GM23338 (cell line): ENCODE data around the gene CNTNAP5.

Experiments
- CREB1 ChIP-seq: fragments of 250-450 bp; sonication (Bioruptor Pico); IDR thresholded peaks from 2 replicates; pipeline ENCODE4 v1.5.0; 2020; ENCODE audit warnings: low read depth, mild to moderate bottlenecking, moderate library complexity
- CTCF ChIP-seq, 2 experiments: fragments of 200-600 bp in 1 of 2; sonication (generic) in 1 of 2; conservative IDR thresholded peaks; 2 replicates each; pipeline versions ENCODE4 v1.5.1 to v1.6.1; 2016 to 2017; ENCODE audit warnings: antibody characterized with exemption in 2 of 2, low read depth in 2 of 2, mild to moderate bottlenecking in 2 of 2, moderate library complexity in 1 of 2
- EZH2 ChIP-seq: fragments of 200-600 bp; sonication (generic); IDR thresholded peaks from one replicate; pipeline ENCODE4 v1.8.0; 2017; ENCODE audit warnings: antibody characterized with exemption, mild to moderate bottlenecking, low read depth; ENCODE audit not compliant: unreplicated experiment
- EZH2phosphoT487 ChIP-seq: fragments of 200-600 bp; sonication (generic); IDR thresholded peaks from one replicate; pipeline ENCODE4 v1.8.1; 2018; ENCODE audit warnings: antibody characterized with exemption; ENCODE audit not compliant: unreplicated experiment
- JUNB ChIP-seq: IDR thresholded peaks from one replicate; pipeline ENCODE4 v1.6.1; 2016; ENCODE audit warnings: antibody characterized with exemption; ENCODE audit not compliant: unreplicated experiment
- NANOG ChIP-seq: IDR thresholded peaks from 2 replicates; pipeline ENCODE4 v1.6.1; 2016; ENCODE audit warnings: antibody characterized with exemption, borderline replicate concordance
- POLR2AphosphoS5 ChIP-seq: IDR thresholded peaks from 2 replicates; pipeline ENCODE4 v1.6.1; 2016; ENCODE audit warnings: antibody characterized with exemption, low read depth
- REST ChIP-seq: IDR thresholded peaks from one replicate; pipeline ENCODE4 v1.6.1; 2018; ENCODE audit warnings: antibody characterized with exemption; ENCODE audit not compliant: unreplicated experiment
- ZNF114 ChIP-seq: fragments of 250-450 bp; sonication (Bioruptor Pico); IDR thresholded peaks from 2 replicates; pipeline ENCODE4 v1.5.0; 2020; ENCODE audit warnings: mild to moderate bottlenecking, moderate library complexity

- TF ChIP-seq REST, result no peak
- TF ChIP-seq CTCF (conservative IDR thresholded peaks at IDR 0.05; ENCODE audit: low read depth in 2 of 2), result no peak
- no peak for TF ChIP-seq JUNB
- no peak for TF ChIP-seq CREB1 (CRISPR knock-in tag)
- no peak for TF ChIP-seq EZH2
- no peak for TF ChIP-seq EZH2phosphoT487
- TF ChIP-seq NANOG, result no peak
- no peak for TF ChIP-seq ZNF114 (CRISPR knock-in tag)
- no peak for TF ChIP-seq POLR2AphosphoS5
These were observed 457.0 kb downstream of the CNTNAP5 start for GRCh38 chr2:124482044-124482443.
